NT2/D1 (cell line): ENCODE measurements around the gene SCN1B.

Experiments used
- SUZ12 ChIP-seq: IDR thresholded peaks from 2 replicates; pipeline ENCODE4 v1.6.1; 2011; ENCODE audit not compliant: insufficient read length, insufficient read depth; ENCODE audit errors: extremely low read depth
- YY1 ChIP-seq: IDR thresholded peaks from 2 replicates; pipeline ENCODE4 v1.6.1; 2011; ENCODE audit not compliant: insufficient read length, insufficient read depth

- no peak for TF ChIP-seq YY1
- TF ChIP-seq SUZ12 = no peak
Observed at GRCh38 chr19:35089554-35089953, 59.3 kb downstream of the SCN1B start.
